ENCODE results near the gene NUP205.
"Not testable (repeated sequence)": the region's sequence is repeated elsewhere in the genome, so short reads cannot be mapped to it uniquely, and the experiment has no call there.

NUP205 gene

GRCh38 chr7:135617781-135618180, 60.1 kb downstream of the NUP205 start:
- H3K4me3 ChIP-seq (replicated peaks; ENCODE audit: low read depth, low read length), result no peak overlapping the region
- TF ChIP-seq CTCF (IDR thresholded peaks at IDR 0.05; ENCODE audit: low read length, missing control alignments), result no peak
- DNase-seq (ENCODE audit: low read depth), result no peak

GRCh38 chr7:135618510-135618909, 60.8 kb downstream of the NUP205 start:
- DNase-seq (ENCODE audit: low read depth), result no peak
- H3K4me3 ChIP-seq (replicated peaks; ENCODE audit: low read depth, low read length), result no peak overlapping the region
- TF ChIP-seq CTCF (IDR thresholded peaks at IDR 0.05; ENCODE audit: low read length, missing control alignments), result no peak

GRCh38 chr7:135620447-135620846, 62.7 kb downstream of the NUP205 start:
- no peak for DNase-seq (ENCODE audit: low read depth)
- TF ChIP-seq CTCF (IDR thresholded peaks at IDR 0.05; ENCODE audit: low read length, missing control alignments), result no peak
- H3K4me3 ChIP-seq (replicated peaks; ENCODE audit: low read depth, low read length), result no peak overlapping the region

GRCh38 chr7:135620980-135621850, 63.5 kb downstream of the NUP205 start:
- no peak overlapping the region for H3K4me3 ChIP-seq (replicated peaks; ENCODE audit: low read depth, low read length)
- peak; percentile 93 for DNase-seq (ENCODE audit: low read depth)
- TF ChIP-seq CTCF (IDR thresholded peaks at IDR 0.05; ENCODE audit: low read length, missing control alignments), result peak; percentile 93

GRCh38 chr7:135634191-135634878, 76.6 kb downstream of the NUP205 start:
- TF ChIP-seq CTCF (IDR thresholded peaks at IDR 0.05; ENCODE audit: low read length, missing control alignments), result no peak
- DNase-seq (ENCODE audit: low read depth), result no peak
- H3K4me3 ChIP-seq (replicated peaks; ENCODE audit: low read depth, low read length), result no peak overlapping the region

GRCh38 chr7:135639690-135640089, 82.0 kb downstream of the NUP205 start:
- not testable (repeated sequence) for DNase-seq (ENCODE audit: low read depth); H3K4me3 ChIP-seq (replicated peaks; ENCODE audit: low read depth, low read length)

- no peak overlapping the region for H3K4me3 ChIP-seq (replicated peaks; ENCODE audit: low read depth, low read length)
- no peak for TF ChIP-seq CTCF (IDR thresholded peaks at IDR 0.05; ENCODE audit: low read length, missing control alignments)
- peak; percentile 22 for DNase-seq (ENCODE audit: low read depth)
Observed at GRCh38 chr7:135644154-135644553, 86.4 kb downstream of the NUP205 start.
